CD14-positive monocyte (primary cell): ENCODE data around the gene CCDC116. TPM values are rescaled to one million over a fixed set of nuclear protein-coding genes. Genes with fewer than 3 reads are reported as not detected.
"Not testable (repeated sequence)": the region's sequence is repeated elsewhere in the genome, so short reads cannot be mapped to it uniquely, and the experiment has no call there.

ENCODE experiments used
- DNase-seq, 3 donors: peaks; one replicate each; pipeline ENCODE4 v3.0.0-alpha.2; 2011 to 2022
- H2AFZ ChIP-seq: 2 replicates; pipeline ENCODE4 v1.6.0; 2012; ENCODE audit warnings: mild to moderate bottlenecking, low read depth, low read length, inconsistent platforms; ENCODE audit not compliant: insufficient read depth, poor library complexity, severe bottlenecking
- H3K27ac ChIP-seq, 2 donors: 1 replicate in 1 of 2; 2 replicates in 1 of 2; pipeline ENCODE4 v1.5.1; 2012 to 2013; ENCODE audit warnings: low read length in 2 of 2, control low read depth in 1 of 2, inconsistent platforms in 1 of 2, low read depth in 1 of 2, mild to moderate bottlenecking in 1 of 2
- H3K27me3 ChIP-seq, 2 donors: one replicate each; pipeline versions ENCODE4 v1.6.0 to v1.6.1; 2011 to 2013; ENCODE audit warnings: low read length in 2 of 2; ENCODE audit not compliant: control insufficient read depth in 2 of 2, insufficient read depth in 2 of 2
- H3K36me3 ChIP-seq, 2 donors: replicated peaks in 1 of 2; 1 replicate in 1 of 2; 2 replicates in 1 of 2; pipeline versions ENCODE4 v1.5.1 to v1.6.1; 2012 to 2013; ENCODE audit warnings: low read length in 2 of 2, control low read depth in 1 of 2, inconsistent platforms in 1 of 2, mild to moderate bottlenecking in 1 of 2; ENCODE audit not compliant: insufficient read depth in 2 of 2, control insufficient read depth in 1 of 2
- H3K4me1 ChIP-seq, 2 donors: 1 replicate in 1 of 2; 2 replicates in 1 of 2; pipeline versions ENCODE4 v1.5.1 to v1.6.1; 2012 to 2013; ENCODE audit warnings: low read length in 2 of 2, control low read depth in 1 of 2, inconsistent platforms in 1 of 2, mild to moderate bottlenecking in 1 of 2, moderate library complexity in 1 of 2; ENCODE audit not compliant: insufficient read depth in 2 of 2, control insufficient read depth in 1 of 2
- H3K4me2 ChIP-seq: replicated peaks from 2 replicates; pipeline ENCODE3; 2012; ENCODE audit warnings: low read length, moderate library complexity, mild to moderate bottlenecking; ENCODE audit not compliant: poor library complexity, severe bottlenecking; ENCODE audit errors: extremely low read depth
- H3K4me3 ChIP-seq, 3 experiments: fragments of 200-600 bp in 1 of 3; sonication (generic) in 1 of 3; replicated peaks in 1 of 3; 1 replicate in 2 of 3; 2 replicates in 1 of 3; pipeline ENCODE4 v1.5.1; 2011 to 2013; ENCODE audit warnings: low read length in 3 of 3, mild to moderate bottlenecking in 3 of 3, control low read depth in 2 of 3, low read depth in 2 of 3, inconsistent platforms in 1 of 3, moderate library complexity in 1 of 3
- H3K79me2 ChIP-seq: 2 replicates; pipeline ENCODE4 v1.6.0; 2012; ENCODE audit warnings: mild to moderate bottlenecking, control low read depth, inconsistent platforms, low read length, moderate library complexity; ENCODE audit not compliant: insufficient read depth
- H3K9ac ChIP-seq: 2 replicates; pipeline ENCODE4 v1.6.0; 2017; ENCODE audit warnings: low read length, mild to moderate bottlenecking; ENCODE audit not compliant: insufficient read depth, poor library complexity, severe bottlenecking
- H3K9me3 ChIP-seq, 2 donors: replicated peaks in 1 of 2; 1 replicate in 1 of 2; 2 replicates in 1 of 2; pipeline versions ENCODE4 v1.5.1 to v1.6.1; 2012 to 2013; ENCODE audit warnings: low read length in 2 of 2, control low read depth in 1 of 2; ENCODE audit not compliant: control insufficient read depth in 1 of 2, insufficient read depth in 1 of 2
- H4K20me1 ChIP-seq: 2 replicates; pipeline ENCODE4 v1.6.0; 2012; ENCODE audit warnings: mild to moderate bottlenecking, low read length, control low read depth, moderate library complexity; ENCODE audit not compliant: insufficient read depth
- H3K27ac Mint-ChIP-seq, 7 donors: one replicate each; pipeline ENCODE4 v1.8.0; 2020; ENCODE audit warnings: mild to moderate bottlenecking in 7 of 7, mixed read lengths in 7 of 7, moderate library complexity in 6 of 7, inconsistent platforms in 2 of 7
- H3K27me3 Mint-ChIP-seq, 3 donors: one replicate each; pipeline ENCODE4 v1.8.0; 2021 to 2022; ENCODE audit warnings: low read depth in 3 of 3, mild to moderate bottlenecking in 3 of 3, mixed read lengths in 3 of 3, moderate library complexity in 3 of 3, inconsistent platforms in 1 of 3
- H3K36me3 Mint-ChIP-seq, 2 donors: one replicate each; pipeline ENCODE4 v1.8.0; 2020; ENCODE audit warnings: mixed read lengths in 2 of 2, inconsistent platforms in 1 of 2, mild to moderate bottlenecking in 1 of 2
- H3K4me1 Mint-ChIP-seq: one replicate; pipeline ENCODE4 v1.8.0; 2020; ENCODE audit warnings: mild to moderate bottlenecking, mixed read lengths
- H3K4me3 Mint-ChIP-seq, 2 donors: one replicate each; pipeline ENCODE4 v1.8.0; 2020; ENCODE audit warnings: mild to moderate bottlenecking in 2 of 2, mixed read lengths in 2 of 2, moderate library complexity in 1 of 2
- H3K9me3 Mint-ChIP-seq, 7 donors: one replicate each; pipeline ENCODE4 v1.8.0; 2020 to 2022; ENCODE audit warnings: mixed read lengths in 7 of 7, mild to moderate bottlenecking in 6 of 7, moderate library complexity in 6 of 7, inconsistent platforms in 2 of 7
- WGBS: methylation state at CpG from one replicate; pipeline ENCODE4 v1.1.5; 2013; ENCODE audit warnings: missing lambda C conversion rate; ENCODE audit not compliant: insufficient coverage; 5-methylcytosine and 5-hydroxymethylcytosine counted together
- intact Hi-C, 2 donors: fragments of 100-400 bp; cut with micrococcal nuclease; formaldehyde crosslinking; loops; one replicate each; pipeline versions ENCODE4 v1.15.0 to v1.15.1; 2023
- polyA plus RNA-seq, 3 donors: library from polyadenylated mRNA; depleted of rRNA in 1 of 3; unstranded in 2 of 3; stranded (reverse) in 1 of 3; fragments of 300-500 nt in 2 of 3; fragments of >200 nt in 1 of 3; fragmentation: Illumina TruSeq in 2 of 3; gene quantifications; 1 replicate in 2 of 3; 2 replicates in 1 of 3; pipeline ENCODE4 v1.2.3, GENCODE V29; 2012 to 2021
- TF ChIP-seq, protein P1 (sequence below): fragments of 200-600 bp; IDR thresholded peaks from one replicate; pipeline ENCODE4 v1.8.0; 2022; ENCODE audit warnings: antibody characterized with exemption, mild to moderate bottlenecking

Gene CCDC116
- polyA plus RNA-seq, 3 donors = 0.21 TPM; not detected in 2

DNA sequence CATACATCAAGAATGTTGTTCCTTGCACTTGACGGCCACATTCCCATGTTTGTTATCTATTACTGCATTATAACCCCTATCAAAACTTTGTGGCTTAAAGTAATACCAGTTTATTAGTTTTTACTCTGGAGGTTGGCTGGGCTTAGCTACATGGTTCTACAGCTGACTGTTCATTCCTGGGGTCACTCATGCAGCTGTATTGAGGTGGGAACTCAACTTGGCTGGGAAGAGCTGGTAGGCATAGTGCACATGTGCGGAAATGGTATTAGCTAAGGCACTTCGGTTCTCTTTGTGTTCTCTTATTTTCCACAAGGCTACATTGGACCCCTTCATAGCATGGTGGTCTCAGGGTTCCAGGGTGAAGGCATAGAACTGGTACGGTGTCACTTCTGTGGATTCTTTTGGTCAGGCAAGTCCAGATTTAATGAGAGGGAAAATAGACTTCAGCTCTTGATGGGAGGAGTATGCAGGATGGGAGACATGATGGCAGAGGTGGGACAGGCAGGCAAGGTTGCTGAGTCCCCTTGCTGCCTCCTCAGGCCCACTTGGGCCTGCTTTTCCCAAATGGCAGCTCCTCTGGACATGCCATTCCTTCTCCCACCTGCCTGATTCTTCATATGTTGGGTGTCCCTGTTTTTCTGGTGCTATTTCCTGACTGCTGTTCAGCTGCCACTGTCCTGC, 18.9 kb upstream of the CCDC116 start:
- Histone ChIP-seq H2AFZ (no peak overlapping the region), H3K4me2 (no peak overlapping the region), H3K27ac (no peak overlapping the region), H4K20me1 (peaks cover 99% of the 10 kb centered on the region), H3K4me3 (no peak overlapping the region), H3K79me2 (peaks cover 100% of the 10 kb centered on the region), H3K4me1 (no peaks in the 10 kb centered on the region), H3K9ac (no peak overlapping the region), H3K27me3 (no peaks in the 10 kb centered on the region), H3K36me3 (peaks cover 43 to 64% of the 10 kb centered on the region in 2 donors), H3K9me3 (no peaks in the 10 kb centered on the region)
- TF ChIP-seq, protein P1, sequence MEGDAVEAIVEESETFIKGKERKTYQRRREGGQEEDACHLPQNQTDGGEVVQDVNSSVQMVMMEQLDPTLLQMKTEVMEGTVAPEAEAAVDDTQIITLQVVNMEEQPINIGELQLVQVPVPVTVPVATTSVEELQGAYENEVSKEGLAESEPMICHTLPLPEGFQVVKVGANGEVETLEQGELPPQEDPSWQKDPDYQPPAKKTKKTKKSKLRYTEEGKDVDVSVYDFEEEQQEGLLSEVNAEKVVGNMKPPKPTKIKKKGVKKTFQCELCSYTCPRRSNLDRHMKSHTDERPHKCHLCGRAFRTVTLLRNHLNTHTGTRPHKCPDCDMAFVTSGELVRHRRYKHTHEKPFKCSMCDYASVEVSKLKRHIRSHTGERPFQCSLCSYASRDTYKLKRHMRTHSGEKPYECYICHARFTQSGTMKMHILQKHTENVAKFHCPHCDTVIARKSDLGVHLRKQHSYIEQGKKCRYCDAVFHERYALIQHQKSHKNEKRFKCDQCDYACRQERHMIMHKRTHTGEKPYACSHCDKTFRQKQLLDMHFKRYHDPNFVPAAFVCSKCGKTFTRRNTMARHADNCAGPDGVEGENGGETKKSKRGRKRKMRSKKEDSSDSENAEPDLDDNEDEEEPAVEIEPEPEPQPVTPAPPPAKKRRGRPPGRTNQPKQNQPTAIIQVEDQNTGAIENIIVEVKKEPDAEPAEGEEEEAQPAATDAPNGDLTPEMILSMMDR = no peak
- intact Hi-C loops = no loop called here
- H3K9me3 Mint-ChIP-seq = no peaks in the 10 kb centered on the region
- H3K27me3 Mint-ChIP-seq = peaks cover 0 to 1% (median 0%) of the 10 kb centered on the region in 3 donors
- WGBS = 58% methylated on average over 2 of the region's 4 CpGs
- H3K27ac Mint-ChIP-seq = peak overlapping the region in 4 of 7 donors; percentile 32 to 80 (median 52)
- no peak for DNase-seq
- peaks cover 6% of the 10 kb centered on the region for H3K4me1 Mint-ChIP-seq
- no peak overlapping the region for H3K4me3 Mint-ChIP-seq
- peaks cover 43 to 68% of the 10 kb centered on the region in 2 donors for H3K36me3 Mint-ChIP-seq

DNA sequence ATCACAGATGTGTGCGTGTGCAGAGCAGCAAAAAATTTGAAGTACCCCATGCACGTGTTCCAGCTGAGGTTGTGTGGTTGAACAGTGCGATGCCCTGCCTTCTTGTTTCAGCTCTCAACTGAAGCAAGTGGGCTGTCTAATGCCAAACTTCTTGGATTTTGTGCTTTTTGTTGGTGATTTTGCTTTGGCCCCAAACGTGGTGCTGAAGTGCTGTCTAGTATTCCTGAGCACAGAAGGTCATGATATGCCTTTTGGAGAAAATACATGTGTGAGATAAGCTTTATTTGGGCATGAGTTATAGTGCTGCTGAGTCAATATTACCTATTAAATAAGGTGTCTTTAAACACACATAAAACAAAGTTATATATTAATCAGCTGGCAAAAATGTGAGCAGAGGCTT, 16.8 kb upstream of the CCDC116 start:
- no peak overlapping the region for H3K27ac ChIP-seq
- intact Hi-C loops = no loop called here
- no peaks in the 10 kb centered on the region for H3K27me3 ChIP-seq
- peaks cover 39 to 70% of the 10 kb centered on the region in 2 donors for H3K36me3 ChIP-seq
- Mint-ChIP-seq H3K4me1 (peaks cover 18% of the 10 kb centered on the region), H3K9me3 (no peaks in the 10 kb centered on the region), H3K27me3 (peaks cover 0 to 1% (median 1%) of the 10 kb centered on the region in 3 donors), H3K4me3 (no peak overlapping the region), H3K36me3 (peaks cover 37 to 71% of the 10 kb centered on the region in 2 donors), H3K27ac (peak overlapping the region in 1 of 7 donors; percentile 27)
- TF ChIP-seq, protein P1 = no peak
- H3K9ac ChIP-seq = no peak overlapping the region
- H4K20me1 ChIP-seq = peaks cover 99% of the 10 kb centered on the region
- H3K79me2 ChIP-seq = peaks cover 100% of the 10 kb centered on the region
- no peak for DNase-seq
- H2AFZ ChIP-seq = no peak overlapping the region
- H3K4me2 ChIP-seq = no peak overlapping the region
- H3K9me3 ChIP-seq = no peaks in the 10 kb centered on the region
- H3K4me3 ChIP-seq = no peak overlapping the region
- peaks cover 5% of the 10 kb centered on the region in 2 donors for H3K4me1 ChIP-seq
- WGBS = 100% methylated on average over 4 of the region's 4 CpGs

DNA sequence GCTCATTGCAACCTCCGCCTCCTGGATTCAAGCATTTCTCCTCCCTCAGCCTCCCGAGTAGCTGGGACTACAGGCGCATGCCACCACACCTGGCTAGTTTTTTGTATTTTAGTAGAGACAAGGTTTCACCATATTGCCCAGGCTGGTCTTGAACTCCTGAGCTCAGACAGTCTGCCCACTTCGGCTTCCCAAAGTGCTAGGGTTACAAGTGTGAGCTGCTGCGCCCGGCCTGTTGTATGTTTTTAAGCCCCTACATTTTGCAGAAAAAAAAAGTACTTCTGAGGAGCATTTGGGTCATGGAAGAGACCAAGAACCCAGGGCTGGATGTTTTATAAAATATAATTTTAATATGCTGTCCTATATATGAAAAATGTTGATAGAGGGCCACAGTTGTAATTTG, 15.2 kb upstream of the CCDC116 start:
- H3K9ac ChIP-seq, H3K27ac ChIP-seq, H3K27me3 Mint-ChIP-seq, intact Hi-C loops, H3K4me3 Mint-ChIP-seq, H3K9me3 ChIP-seq, H3K4me2 ChIP-seq, DNase-seq, H3K9me3 Mint-ChIP-seq, H3K4me3 ChIP-seq, H3K27me3 ChIP-seq, H2AFZ ChIP-seq: not testable (repeated sequence)
- Mint-ChIP-seq H3K27ac (peak overlapping the region in 2 of 7 donors; percentile 61 to 79), H3K36me3 (peaks cover 24 to 56% of the 10 kb centered on the region in 2 donors), H3K4me1 (peaks cover 33% of the 10 kb centered on the region)
- H3K4me1 ChIP-seq = peaks cover 20 to 21% of the 10 kb centered on the region in 2 donors
- H3K36me3 ChIP-seq = peaks cover 23 to 58% of the 10 kb centered on the region in 2 donors
- WGBS = 100% methylated on average over 2 of the region's 6 CpGs
- peaks cover 94% of the 10 kb centered on the region for H3K79me2 ChIP-seq
- peaks cover 97% of the 10 kb centered on the region for H4K20me1 ChIP-seq
